Esophagus squamous epithelium (tissue), 5 donors: Measurements from ENCODE around the gene KPNA6. TPM values are rescaled to one million over a fixed set of nuclear protein-coding genes. Genes with fewer than 3 reads are reported as not detected.

Experiments used
- DNase-seq: peaks from one replicate; lab custom pipeline; 2025; lab: John Stamatoyannopoulos, UW
- H3K27ac ChIP-seq, 4 donors: fragments of 200-600 bp; sonication (generic); one replicate each; pipeline ENCODE4 v1.5.1; 2016 to 2019; ENCODE audit warnings: mild to moderate bottlenecking in 1 of 4
- H3K27me3 ChIP-seq, 4 donors: fragments of 200-600 bp; sonication (generic); 1 replicate in 3 of 4; 2 replicates in 1 of 4; pipeline versions ENCODE4 v1.5.1 to v1.6.0; 2017 to 2021; ENCODE audit warnings: antibody characterized with exemption in 1 of 4
- H3K36me3 ChIP-seq, 3 donors: fragments of 200-600 bp; sonication (generic); one replicate each; pipeline ENCODE4 v1.5.1; 2016 to 2019
- H3K4me1 ChIP-seq, 3 donors: fragments of 200-600 bp; sonication (generic); one replicate each; pipeline ENCODE4 v1.5.1; 2017 to 2019
- H3K4me3 ChIP-seq, 4 donors: fragments of 200-600 bp; sonication (generic); 1 replicate in 3 of 4; 2 replicates in 1 of 4; pipeline ENCODE4 v1.5.1; 2016 to 2019; ENCODE audit warnings: mild to moderate bottlenecking in 2 of 4, moderate library complexity in 1 of 4
- H3K9me3 ChIP-seq, 3 donors: fragments of 200-600 bp; sonication (generic); one replicate each; pipeline ENCODE4 v1.5.1; 2016 to 2019
- CTCF ChIP-seq, 6 experiments: fragments of 450-650 bp in 4 of 6; fragments of 200-600 bp in 2 of 6; sonication (generic) in 2 of 6; IDR thresholded peaks; one replicate each; pipeline ENCODE4 v1.5.1; 2016 to 2019; ENCODE audit warnings: antibody characterized with exemption in 6 of 6, mild to moderate bottlenecking in 4 of 6, moderate library complexity in 4 of 6
- POLR2A ChIP-seq, 4 donors: fragments of 450-650 bp; IDR thresholded peaks; one replicate each; pipeline ENCODE4 v1.6.1; 2017; ENCODE audit warnings: antibody characterized with exemption in 4 of 4, mild to moderate bottlenecking in 4 of 4, moderate library complexity in 3 of 4
- WGBS, 2 donors: methylation state at CpG; one replicate each; pipeline ENCODE4 v1.1.5; 2018; 5-methylcytosine and 5-hydroxymethylcytosine counted together
- intact Hi-C: fragments of 100-400 bp; cut with DNase I; formaldehyde crosslinking; loops from one replicate; pipeline ENCODE4 v1.15.0; 2022
- total RNA-seq, 4 donors: library from RNA; depleted of rRNA; stranded (reverse); fragments of >200 nt; gene quantifications; one replicate each; pipeline ENCODE4 v1.1.0, GENCODE V29; 2016
- donor health status: DM: yes; HTN: yes; CAD: no.

Gene KPNA6
- total RNA-seq, 4 donors from 2014 or later: 27.7 to 38.0 (median 36.5) TPM

- intact Hi-C loops: no loop called here
- H3K9me3 ChIP-seq: no peaks in the 10 kb centered on the region
- H3K4me1 ChIP-seq: peaks cover 7 to 41% (median 30%) of the 10 kb centered on the region in 3 donors
- no peak for DNase-seq
- TF ChIP-seq CTCF (IDR thresholded peaks at IDR 0.05) (no peak), POLR2A (IDR thresholded peaks at IDR 0.05) (no peak)
- no peak overlapping the region for H3K27ac ChIP-seq
- no peaks in the 10 kb centered on the region for H3K27me3 ChIP-seq
- H3K36me3 ChIP-seq: peaks cover 43 to 98% (median 48%) of the 10 kb centered on the region in 3 donors
- H3K4me3 ChIP-seq: no peak overlapping the region
- 90 to 96% methylated on average over 2 of the region's 2 CpGs for whole genome bisulfite sequencing, 2 donors
Observed at GRCh38 chr1:32186491-32186890, 78.6 kb downstream of the KPNA6 start.

- H3K4me1 ChIP-seq: peaks cover 0 to 28% (median 17%) of the 10 kb centered on the region in 3 donors
- no peak for DNase-seq
- H3K27ac ChIP-seq: no peak overlapping the region
- no peaks in the 10 kb centered on the region for H3K27me3 ChIP-seq
- no peak overlapping the region for H3K4me3 ChIP-seq
- TF ChIP-seq CTCF (IDR thresholded peaks at IDR 0.05): no peak
- TF ChIP-seq POLR2A (IDR thresholded peaks at IDR 0.05): no peak
- WGBS, 2 donors: 98 to 99% methylated on average over 7 to 8 of the region's 9 CpGs
- intact Hi-C loops: no loop called here
- no peaks in the 10 kb centered on the region for H3K9me3 ChIP-seq
- peaks cover 55 to 100% (median 62%) of the 10 kb centered on the region in 3 donors for H3K36me3 ChIP-seq
Observed at GRCh38 chr1:32187850-32188249, 80.0 kb downstream of the KPNA6 start.

DNA sequence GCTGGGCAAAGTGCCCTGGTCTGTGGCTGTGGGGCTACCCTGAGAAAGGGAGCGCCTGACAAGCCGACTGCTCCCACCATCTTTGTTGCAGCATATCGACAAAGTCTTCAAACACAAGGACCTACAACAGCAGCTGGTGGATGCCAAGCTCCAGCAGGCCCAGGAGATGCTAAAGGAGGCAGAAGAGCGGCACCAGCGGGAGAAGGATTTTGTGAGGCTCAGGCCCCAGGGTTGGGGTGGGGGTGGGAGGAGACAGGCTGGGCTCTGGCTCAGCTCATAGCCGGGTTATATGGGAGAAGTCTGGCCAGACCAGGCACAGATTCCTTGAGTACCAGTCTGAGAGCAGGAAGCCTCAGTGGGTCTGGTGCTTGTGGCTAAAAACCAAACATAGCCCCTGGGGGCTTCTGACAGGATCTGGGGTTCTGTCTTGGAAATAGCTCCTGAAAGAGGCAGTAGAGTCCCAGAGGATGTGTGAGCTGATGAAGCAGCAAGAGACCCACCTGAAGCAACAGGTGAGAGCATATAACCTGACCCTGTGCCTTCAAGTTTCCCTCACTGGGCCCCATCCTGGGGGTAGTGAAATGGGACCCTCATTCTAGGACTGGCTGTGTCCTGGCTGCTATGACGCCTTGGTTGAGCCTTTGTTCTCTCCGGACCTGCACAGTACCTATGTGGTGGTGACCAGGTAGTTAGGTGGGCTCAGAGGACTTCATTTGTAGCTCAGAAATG lies 84.5 kb downstream of the KPNA6 start:
- Histone ChIP-seq H3K27me3 (no peaks in the 10 kb centered on the region), H3K36me3 (peaks cover 77 to 100% (median 86%) of the 10 kb centered on the region in 3 donors), H3K9me3 (no peaks in the 10 kb centered on the region), H3K4me3 (no peak overlapping the region), H3K4me1 (peaks cover 0 to 5% (median 2%) of the 10 kb centered on the region in 3 donors), H3K27ac (no peak overlapping the region)
- no peak for DNase-seq
- no peak for TF ChIP-seq POLR2A (IDR thresholded peaks at IDR 0.05)
- TF ChIP-seq CTCF (IDR thresholded peaks at IDR 0.05): no peak
- intact Hi-C loops: no loop called here
- 93% methylated on average over 6 to 7 of the region's 8 CpGs for WGBS, 2 donors

DNA sequence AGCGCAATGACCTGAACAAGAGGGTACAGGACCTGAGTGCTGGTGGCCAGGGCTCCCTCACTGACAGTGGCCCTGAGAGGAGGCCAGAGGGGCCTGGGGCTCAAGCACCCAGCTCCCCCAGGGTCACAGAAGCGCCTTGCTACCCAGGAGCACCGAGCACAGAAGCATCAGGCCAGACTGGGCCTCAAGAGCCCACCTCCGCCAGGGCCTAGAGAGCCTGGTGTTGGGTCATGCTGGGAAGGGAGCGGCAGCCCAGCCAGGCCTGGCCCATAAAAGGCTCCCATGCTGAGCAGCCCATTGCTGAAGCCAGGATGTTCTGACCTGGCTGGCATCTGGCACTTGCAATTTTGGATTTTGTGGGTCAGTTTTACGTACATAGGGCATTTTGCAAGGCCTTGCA lies 87.1 kb downstream of the KPNA6 start:
- Histone ChIP-seq H3K4me1 (peaks cover 6 to 17% (median 10%) of the 10 kb centered on the region in 3 donors), H3K4me3 (no peak overlapping the region), H3K36me3 (peaks cover 55 to 85% (median 63%) of the 10 kb centered on the region in 3 donors), H3K27me3 (no peaks in the 10 kb centered on the region), H3K9me3 (no peaks in the 10 kb centered on the region), H3K27ac (no peak overlapping the region)
- 80 to 83% methylated on average over 1 to 2 of the region's 6 CpGs for WGBS, 2 donors
- TF ChIP-seq POLR2A (IDR thresholded peaks at IDR 0.05): no peak
- no peak for DNase-seq
- intact Hi-C loops: no loop called here

- Histone ChIP-seq H3K4me3 (no peak overlapping the region), H3K9me3 (no peaks in the 10 kb centered on the region), H3K27me3 (no peaks in the 10 kb centered on the region), H3K4me1 (peaks cover 7 to 22% (median 13%) of the 10 kb centered on the region in 3 donors), H3K27ac (no peak overlapping the region), H3K36me3 (peaks cover 52 to 80% (median 58%) of the 10 kb centered on the region in 3 donors)
- 79% methylated on average over 2 of the region's 3 CpGs; no CpG with 5 or more reads in 1 of the 2 donors for WGBS, 2 donors
- TF ChIP-seq CTCF (IDR thresholded peaks at IDR 0.05): no peak
- no peak for TF ChIP-seq POLR2A (IDR thresholded peaks at IDR 0.05)
- intact Hi-C loops: no loop called here
- DNase-seq: no peak
Observed at GRCh38 chr1:32195531-32195930, 87.7 kb downstream of the KPNA6 start.
